ENCODE data around the gene PCDHGB3. TPM values are rescaled to one million over a fixed set of nuclear protein-coding genes. Genes with fewer than 3 reads are reported as not detected.

The PCDHGB3 gene
- total and polyA plus RNA-seq, 2 donors (not counting 1 experiment from before 2014, with no cell fraction given): 0.52 to 3.8 TPM

DNA sequence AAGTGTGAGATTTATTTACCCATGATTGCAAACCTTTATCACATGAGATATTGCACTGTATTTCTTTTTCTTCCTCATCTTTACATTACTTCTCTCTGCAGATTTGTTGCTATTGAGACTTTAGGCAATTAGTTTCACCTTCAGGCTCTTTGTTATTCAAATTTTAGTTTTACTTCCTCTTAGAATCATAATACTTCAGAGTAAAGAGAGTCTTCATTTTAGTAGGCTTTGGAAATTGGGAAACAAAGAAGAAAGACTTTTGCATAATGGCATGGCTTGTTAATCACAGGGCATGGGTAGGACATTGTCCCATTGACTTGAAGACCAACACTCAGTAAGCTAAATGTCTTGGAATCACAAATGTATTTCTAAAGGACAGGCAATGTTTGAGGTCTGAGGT lies 7.3 kb upstream of the PCDHGB3 start:
- Histone ChIP-seq H3K27ac (ENCODE audit: low read length in 2 of 2) (no peak overlapping the region), H3K9me3 (ENCODE audit: control extremely low read depth in 1 of 3, control insufficient read depth in 2 of 3, insufficient read depth in 1 of 3, low read length in 2 of 3) (peaks cover 10 to 57% (median 53%) of the 10 kb centered on the region in 3 donors), H3K4me1 (ENCODE audit: control insufficient read depth in 2 of 2, insufficient read depth in 2 of 2, low read length in 2 of 2) (peaks cover 0 to 4% of the 10 kb centered on the region in 2 donors), H3K36me3 (replicated peaks in 1 of 2; ENCODE audit: control extremely low read depth in 1 of 2, control insufficient read depth in 1 of 2, extremely low read depth in 1 of 2, insufficient read depth in 2 of 2, low read length in 1 of 2) (no peaks in the 10 kb centered on the region), H3K79me2 (ENCODE audit: control insufficient read depth, insufficient read depth, low read length) (no peaks in the 10 kb centered on the region), H3K4me2 (replicated peaks; ENCODE audit: low read depth, low read length, poor library complexity, severe bottlenecking) (no peak overlapping the region), H4K20me1 (ENCODE audit: control insufficient read depth, insufficient read depth, low read length, poor library complexity, severe bottlenecking) (no peaks in the 10 kb centered on the region), H3K27me3 (replicated peaks in 1 of 4; ENCODE audit: control extremely low read depth in 1 of 4, control insufficient read depth in 3 of 4, insufficient read depth in 4 of 4, low read length in 3 of 4) (peaks cover 0 to 70% (median 42%) of the 10 kb centered on the region in 4 experiments), H2AFZ (ENCODE audit: insufficient read depth, low read depth, low read length, poor library complexity, severe bottlenecking) (no peak overlapping the region), H3K4me3 (ENCODE audit: control extremely low read depth in 1 of 5, extremely low read depth in 1 of 5, insufficient read depth in 1 of 5, low read depth in 2 of 5, low read length in 4 of 5) (no peak overlapping the region), H3K9ac (ENCODE audit: low read length) (no peak overlapping the region)
- POLR2A ChIA-PET: no interaction called here
- DNase-seq: no peak
- no peak overlapping the region for H3K27ac Mint-ChIP-seq
- no peak for ATAC-seq (ENCODE audit: low read depth)
- TF ChIP-seq, protein P1, sequence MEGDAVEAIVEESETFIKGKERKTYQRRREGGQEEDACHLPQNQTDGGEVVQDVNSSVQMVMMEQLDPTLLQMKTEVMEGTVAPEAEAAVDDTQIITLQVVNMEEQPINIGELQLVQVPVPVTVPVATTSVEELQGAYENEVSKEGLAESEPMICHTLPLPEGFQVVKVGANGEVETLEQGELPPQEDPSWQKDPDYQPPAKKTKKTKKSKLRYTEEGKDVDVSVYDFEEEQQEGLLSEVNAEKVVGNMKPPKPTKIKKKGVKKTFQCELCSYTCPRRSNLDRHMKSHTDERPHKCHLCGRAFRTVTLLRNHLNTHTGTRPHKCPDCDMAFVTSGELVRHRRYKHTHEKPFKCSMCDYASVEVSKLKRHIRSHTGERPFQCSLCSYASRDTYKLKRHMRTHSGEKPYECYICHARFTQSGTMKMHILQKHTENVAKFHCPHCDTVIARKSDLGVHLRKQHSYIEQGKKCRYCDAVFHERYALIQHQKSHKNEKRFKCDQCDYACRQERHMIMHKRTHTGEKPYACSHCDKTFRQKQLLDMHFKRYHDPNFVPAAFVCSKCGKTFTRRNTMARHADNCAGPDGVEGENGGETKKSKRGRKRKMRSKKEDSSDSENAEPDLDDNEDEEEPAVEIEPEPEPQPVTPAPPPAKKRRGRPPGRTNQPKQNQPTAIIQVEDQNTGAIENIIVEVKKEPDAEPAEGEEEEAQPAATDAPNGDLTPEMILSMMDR (IDR thresholded peaks at IDR 0.05): no peak
- TF ChIP-seq EZH2 (IDR thresholded peaks at IDR 0.05; ENCODE audit: borderline replicate concordance, insufficient read depth, low read depth, low read length, poor library complexity, severe bottlenecking): no peak
- intact Hi-C loops (cut with micrococcal nuclease): no loop called here
- H3K4me1 Mint-ChIP-seq: peaks cover 9% of the 10 kb centered on the region
- peaks cover 62% of the 10 kb centered on the region for H3K27me3 Mint-ChIP-seq
- peaks cover 7% of the 10 kb centered on the region for H3K9me3 Mint-ChIP-seq (ENCODE audit: insufficient read depth)
- CTCF ChIA-PET: no interaction called here
- peak overlapping the region; percentile 5 for H3K4me3 Mint-ChIP-seq

DNA sequence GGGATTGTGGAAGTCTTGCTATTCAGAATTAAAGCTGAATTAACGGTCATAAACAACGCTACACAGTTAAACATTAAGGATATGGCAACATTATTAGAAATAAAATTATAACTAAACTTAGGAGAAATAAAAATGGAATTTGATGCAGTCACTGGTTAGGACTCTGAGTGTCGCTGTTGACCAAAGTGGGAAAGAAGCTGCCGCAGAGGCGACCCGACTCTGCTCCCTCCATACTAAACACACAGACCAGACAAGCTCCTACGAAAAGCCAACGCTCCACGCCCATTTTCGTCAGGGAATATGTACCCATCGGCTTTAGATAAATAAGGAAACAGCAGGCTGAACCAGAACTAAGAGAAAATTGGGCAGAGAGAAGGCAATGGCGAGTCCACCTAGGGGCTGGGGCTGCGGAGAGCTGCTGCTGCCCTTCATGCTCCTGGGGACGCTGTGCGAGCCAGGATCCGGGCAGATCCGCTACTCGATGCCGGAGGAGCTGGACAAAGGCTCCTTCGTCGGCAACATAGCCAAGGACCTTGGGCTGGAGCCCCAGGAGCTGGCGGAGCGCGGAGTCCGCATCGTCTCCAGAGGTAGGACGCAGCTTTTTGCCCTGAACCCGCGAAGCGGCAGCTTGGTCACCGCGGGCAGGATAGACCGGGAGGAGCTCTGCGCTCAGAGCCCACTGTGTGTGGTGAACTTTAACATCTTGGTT lies 5.9 kb upstream of the PCDHGB3 start, which contains the start of gene PCDHGA5:
TSS of gene PCDHGA5 (plus strand) at position 211 of the 709 bp plus-strand sequence. CDS start at position 380, 169 bp downstream.
- Histone ChIP-seq H3K79me2 (ENCODE audit: control insufficient read depth, insufficient read depth, low read length) (no peaks in the 10 kb centered on the region), H4K20me1 (ENCODE audit: control insufficient read depth, insufficient read depth, low read length, poor library complexity, severe bottlenecking) (no peaks in the 10 kb centered on the region), H3K27ac (ENCODE audit: low read length in 2 of 2) (no peak within 1 kb of the TSS), H3K4me2 (replicated peaks; ENCODE audit: low read depth, low read length, poor library complexity, severe bottlenecking) (no peak within 1 kb of the TSS), H3K36me3 (replicated peaks in 1 of 2; ENCODE audit: control extremely low read depth in 1 of 2, control insufficient read depth in 1 of 2, extremely low read depth in 1 of 2, insufficient read depth in 2 of 2, low read length in 1 of 2) (no peaks in the 10 kb centered on the region), H3K27me3 (replicated peaks in 1 of 4; ENCODE audit: control extremely low read depth in 1 of 4, control insufficient read depth in 3 of 4, insufficient read depth in 4 of 4, low read length in 3 of 4) (peaks cover 0 to 64% (median 42%) of the 10 kb centered on the region in 4 experiments), H3K9ac (ENCODE audit: low read length) (no peak within 1 kb of the TSS), H3K9me3 (ENCODE audit: control extremely low read depth in 1 of 3, control insufficient read depth in 2 of 3, insufficient read depth in 1 of 3, low read length in 2 of 3) (peaks cover 10 to 57% (median 54%) of the 10 kb centered on the region in 3 donors), H2AFZ (ENCODE audit: insufficient read depth, low read depth, low read length, poor library complexity, severe bottlenecking) (no peak within 1 kb of the TSS), H3K4me3 (ENCODE audit: control extremely low read depth in 1 of 5, extremely low read depth in 1 of 5, insufficient read depth in 1 of 5, low read depth in 2 of 5, low read length in 4 of 5) (no peak within 1 kb of the TSS), H3K4me1 (ENCODE audit: control insufficient read depth in 2 of 2, insufficient read depth in 2 of 2, low read length in 2 of 2) (peaks cover 0 to 4% of the 10 kb centered on the region in 2 donors)
- DNase-seq (no peak), ATAC-seq (ENCODE audit: low read depth) (no peak)
- POLR2A ChIA-PET: no interaction called here
- no peak for TF ChIP-seq EZH2 (IDR thresholded peaks at IDR 0.05; ENCODE audit: borderline replicate concordance, insufficient read depth, low read depth, low read length, poor library complexity, severe bottlenecking)
- TF ChIP-seq, protein P1 (IDR thresholded peaks at IDR 0.05): no peak
- H3K4me1 Mint-ChIP-seq: peaks cover 9% of the 10 kb centered on the region
- H3K9me3 Mint-ChIP-seq (ENCODE audit: insufficient read depth): peaks cover 6% of the 10 kb centered on the region
- H3K27me3 Mint-ChIP-seq: peaks cover 63% of the 10 kb centered on the region
- whole genome bisulfite sequencing (ENCODE audit: insufficient coverage): 33% methylated on average over 32 of the region's 34 CpGs
- no peak within 1 kb of the TSS for H3K27ac Mint-ChIP-seq
- CTCF ChIA-PET: interaction anchor here (0.6 to 1.2 kb wide), 2 partner anchors 17 to 200 kb away, joined by 3 read pairs; no protein-coding TSS in a partner anchor
- intact Hi-C loops (cut with micrococcal nuclease): no loop called here
- no peak within 1 kb of the TSS for H3K4me3 Mint-ChIP-seq
